IMR-90 (cell line): Measurements from ENCODE around the gene SLC34A2.

ENCODE experiments used
- FOS ChIP-seq: fragments of 150-350 bp; IDR thresholded peaks from 2 replicates; pipeline ENCODE4 v1.6.1; 2016; ENCODE audit warnings: low read depth, low read length
- MAZ ChIP-seq: IDR thresholded peaks from 2 replicates; pipeline ENCODE4 v1.6.1; 2012; ENCODE audit warnings: low read depth, mild to moderate bottlenecking, low read length, improper control_type of control experiment, moderate library complexity, borderline replicate concordance
- NFE2L2 ChIP-seq: fragments of 150-350 bp; IDR thresholded peaks from 2 replicates; pipeline ENCODE4 v1.6.1; 2016; ENCODE audit warnings: low read depth, mild to moderate bottlenecking, low read length
- POLR2A ChIP-seq: IDR thresholded peaks from 2 replicates; pipeline ENCODE4 v1.6.1; 2012; ENCODE audit warnings: mild to moderate bottlenecking, low read depth, low read length
- RAD21 ChIP-seq: IDR thresholded peaks from 2 replicates; pipeline ENCODE4 v1.6.1; 2012; ENCODE audit warnings: low read length, improper control_type of control experiment
- RCOR1 ChIP-seq: IDR thresholded peaks from 2 replicates; pipeline ENCODE4 v1.6.1; 2012; ENCODE audit warnings: mild to moderate bottlenecking, low read length, improper control_type of control experiment; ENCODE audit not compliant: insufficient replicate concordance
- RFX5 ChIP-seq: IDR thresholded peaks from 2 replicates; pipeline ENCODE4 v1.8.0; 2012; ENCODE audit warnings: low read depth, mild to moderate bottlenecking, low read length, moderate library complexity
- SMC3 ChIP-seq: fragments of 150-350 bp; IDR thresholded peaks from 2 replicates; pipeline ENCODE4 v1.6.1; 2016; ENCODE audit warnings: low read depth, mild to moderate bottlenecking, antibody characterized with exemption, low read length, moderate library complexity
- USF2 ChIP-seq: fragments of 150-350 bp; IDR thresholded peaks from 2 replicates; pipeline ENCODE4 v1.6.1; 2017; ENCODE audit warnings: mild to moderate bottlenecking, antibody characterized with exemption, low read length, low read depth
- TF ChIP-seq, protein P1 (sequence below): conservative IDR thresholded peaks from 2 replicates; pipeline ENCODE4 v1.5.1; 2012; ENCODE audit warnings: mild to moderate bottlenecking, low read depth, low read length, improper control_type of control experiment

- TF ChIP-seq POLR2A (no peak), RCOR1 (no peak), MAZ (no peak), FOS (no peak), USF2 (no peak), SMC3 (no peak), NFE2L2 (no peak), RAD21 (no peak), RFX5 (no peak)
- TF ChIP-seq, protein P1, sequence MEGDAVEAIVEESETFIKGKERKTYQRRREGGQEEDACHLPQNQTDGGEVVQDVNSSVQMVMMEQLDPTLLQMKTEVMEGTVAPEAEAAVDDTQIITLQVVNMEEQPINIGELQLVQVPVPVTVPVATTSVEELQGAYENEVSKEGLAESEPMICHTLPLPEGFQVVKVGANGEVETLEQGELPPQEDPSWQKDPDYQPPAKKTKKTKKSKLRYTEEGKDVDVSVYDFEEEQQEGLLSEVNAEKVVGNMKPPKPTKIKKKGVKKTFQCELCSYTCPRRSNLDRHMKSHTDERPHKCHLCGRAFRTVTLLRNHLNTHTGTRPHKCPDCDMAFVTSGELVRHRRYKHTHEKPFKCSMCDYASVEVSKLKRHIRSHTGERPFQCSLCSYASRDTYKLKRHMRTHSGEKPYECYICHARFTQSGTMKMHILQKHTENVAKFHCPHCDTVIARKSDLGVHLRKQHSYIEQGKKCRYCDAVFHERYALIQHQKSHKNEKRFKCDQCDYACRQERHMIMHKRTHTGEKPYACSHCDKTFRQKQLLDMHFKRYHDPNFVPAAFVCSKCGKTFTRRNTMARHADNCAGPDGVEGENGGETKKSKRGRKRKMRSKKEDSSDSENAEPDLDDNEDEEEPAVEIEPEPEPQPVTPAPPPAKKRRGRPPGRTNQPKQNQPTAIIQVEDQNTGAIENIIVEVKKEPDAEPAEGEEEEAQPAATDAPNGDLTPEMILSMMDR, result no peak
Measured at GRCh38 chr4:25638221-25638601, 17.4 kb upstream of the SLC34A2 start.
